Measurements from ENCODE around the gene ABLIM2. TPM values are rescaled to one million over a fixed set of nuclear protein-coding genes. Genes with fewer than 3 reads are reported as not detected.

ABLIM2 gene
- total RNA-seq, 1 experiment from 2014 or later: 1.0 TPM

- no peak overlapping the region for H3K56ac ChIP-seq (ENCODE audit: insufficient read length, low read depth, low read length)
- H3K14ac ChIP-seq (ENCODE audit: insufficient read depth, low read length): no peak overlapping the region; the same call in 1 of the 2 replicates
- no peak overlapping the region for H2AFZ ChIP-seq (ENCODE audit: low read length)
- H3K23me2 ChIP-seq (ENCODE audit: insufficient read length, low read depth, low read length, poor library complexity, severe bottlenecking): no peaks in the 10 kb centered on the region
- no peak overlapping the region for H2AK5ac ChIP-seq (ENCODE audit: insufficient read length, low read length)
- H3K9me3 Mint-ChIP-seq: no peaks in the 10 kb centered on the region
- H3K27ac Mint-ChIP-seq: peak overlapping the region in 2 of 3 experiments; percentile 29 to 65; a peak in 2 of 7 replicates
- no peaks in the 10 kb centered on the region for H3K79me2 ChIP-seq (ENCODE audit: insufficient read depth, low read length)
- no peak overlapping the region for H3K23ac ChIP-seq (ENCODE audit: insufficient read length, low read depth, low read length)
- H4K8ac ChIP-seq (replicated peaks; ENCODE audit: insufficient read length, low read depth, low read length): no peak overlapping the region
- no peak overlapping the region for H2BK5ac ChIP-seq (ENCODE audit: insufficient read length, low read length)
- H3K4ac ChIP-seq (ENCODE audit: low read depth, low read length): no peak overlapping the region
- H3K79me1 ChIP-seq (ENCODE audit: insufficient read depth, low read depth, low read length, poor library complexity, severe bottlenecking): no peaks in the 10 kb centered on the region
- H4K20me1 ChIP-seq (ENCODE audit: control insufficient read depth, insufficient read depth, insufficient read length): no peaks in the 10 kb centered on the region
- peaks cover 25 to 29% of the 10 kb centered on the region in 2 experiments for H3K4me1 Mint-ChIP-seq
- no peak overlapping the region for H4K5ac ChIP-seq (ENCODE audit: insufficient read length, low read depth, low read length)
- no peak for DNase-seq
- H3K36me3 Mint-ChIP-seq (ENCODE audit: insufficient read depth in 1 of 3, low read depth in 3 of 3): no peaks in the 10 kb centered on the region
- TF ChIP-seq CTCF (conservative IDR thresholded peaks at IDR 0.05): no peak
- no peaks in the 10 kb centered on the region; the same call in 1 of the 2 replicates for H3K4me1 ChIP-seq (ENCODE audit: insufficient read depth, low read length)
- H3K27ac ChIP-seq (ENCODE audit: insufficient read length, low read depth, low read length): no peak overlapping the region
- no peaks in the 10 kb centered on the region for H3K9me3 ChIP-seq (ENCODE audit: control insufficient read depth, low read depth, low read length)
- H3K4me2 ChIP-seq (ENCODE audit: insufficient read depth, insufficient read length, low read length): no peak overlapping the region
- H3K27me3 Mint-ChIP-seq (ENCODE audit: low read depth): peaks cover 4% of the 10 kb centered on the region
- H3K18ac ChIP-seq (ENCODE audit: insufficient read length, low read depth, low read length): no peak overlapping the region
- no peak overlapping the region for H3K9ac ChIP-seq (ENCODE audit: extremely low read depth, insufficient read length, low read length)
- H3K27me3 ChIP-seq (ENCODE audit: insufficient read depth, low read length): no peaks in the 10 kb centered on the region
- no peak overlapping the region for H2BK12ac ChIP-seq (ENCODE audit: insufficient read length, low read depth, low read length)
- no peak overlapping the region for H4K91ac ChIP-seq (ENCODE audit: insufficient read length, low read depth, low read length)
- no peak overlapping the region for H3K4me3 Mint-ChIP-seq
- H2BK20ac ChIP-seq (ENCODE audit: low read depth, low read length, poor library complexity, severe bottlenecking): no peak overlapping the region
- no peak overlapping the region for H2BK120ac ChIP-seq (ENCODE audit: low read depth, low read length, poor library complexity, severe bottlenecking)
- H2BK15ac ChIP-seq (ENCODE audit: low read depth, low read length): no peak overlapping the region
- H3T11ph ChIP-seq (ENCODE audit: low read length): no peak overlapping the region
- WGBS (ENCODE audit: extremely low coverage, insufficient read length, low lambda C conversion rate): no CpG with 5 or more reads among the region's 27 CpGs
Measured at GRCh38 chr4:8132947-8133705, 25.5 kb downstream of the ABLIM2 start.
